NCI-H2029 (cell line): ENCODE data around the gene PHACTR3.
A peak's percentile ranks its signal among the peaks of the same experiment; 100 is the strongest.

Experiments
- DNase-seq: peaks from one replicate; lab custom pipeline; 2025; lab: John Stamatoyannopoulos, UW

PHACTR3 gene

DNA sequence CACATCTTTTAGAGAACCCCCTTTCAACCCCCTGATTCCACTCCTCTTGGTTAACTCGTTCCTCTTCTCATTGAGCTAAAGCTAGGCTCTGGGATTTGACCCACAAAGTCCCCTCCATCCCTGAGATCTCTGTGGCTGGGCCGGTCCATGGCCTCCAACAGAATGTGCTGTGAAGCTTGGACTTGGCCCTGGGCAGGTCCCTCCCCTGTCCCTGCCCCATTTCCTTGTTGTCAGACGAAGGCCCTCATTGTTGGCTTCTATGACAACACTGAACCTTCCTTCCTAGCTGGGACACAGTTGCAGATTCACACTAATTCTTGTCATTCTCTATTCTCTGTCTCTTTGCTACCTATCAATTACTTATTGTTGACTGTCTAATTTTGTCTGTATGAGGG lies 173.0 kb downstream of the PHACTR3 start:
- no peak for DNase-seq

DNA sequence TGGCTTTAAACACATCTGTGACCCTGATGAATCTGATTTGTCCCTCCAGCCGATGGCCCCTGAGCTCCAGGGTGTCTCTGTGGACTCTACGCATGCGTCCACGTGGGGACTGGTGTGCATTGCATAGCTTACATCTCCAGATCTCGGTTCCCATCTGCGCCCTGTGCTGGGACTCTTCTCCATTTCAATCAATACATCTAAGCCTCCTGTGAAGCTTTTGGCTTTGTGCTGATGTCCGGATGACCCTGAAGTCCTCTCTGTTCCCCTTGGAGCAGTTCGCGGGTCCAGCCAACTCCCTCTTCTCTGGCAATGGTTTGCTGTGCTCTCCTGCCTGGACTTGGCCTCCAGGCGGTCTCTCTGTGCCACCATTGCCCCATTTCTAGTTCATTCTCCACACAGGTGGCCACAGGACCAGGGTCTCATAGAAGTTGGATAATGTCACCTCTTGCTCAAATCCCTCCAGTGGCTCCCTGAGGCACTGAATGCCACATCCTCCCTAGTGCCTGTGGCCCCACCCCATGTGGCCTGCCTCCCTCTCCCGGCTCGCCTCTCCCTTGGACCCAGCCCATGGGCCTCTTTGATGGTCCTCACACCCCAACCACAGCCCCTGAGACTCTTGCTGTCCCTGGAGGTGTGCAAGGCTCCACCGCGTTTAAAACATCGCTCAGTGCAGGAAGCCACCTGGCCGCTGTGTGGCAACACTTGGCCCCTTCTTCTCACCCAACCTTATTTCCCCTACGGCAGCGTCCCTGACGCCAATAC lies 173.7 kb downstream of the PHACTR3 start:
- DNase-seq: no peak

DNA sequence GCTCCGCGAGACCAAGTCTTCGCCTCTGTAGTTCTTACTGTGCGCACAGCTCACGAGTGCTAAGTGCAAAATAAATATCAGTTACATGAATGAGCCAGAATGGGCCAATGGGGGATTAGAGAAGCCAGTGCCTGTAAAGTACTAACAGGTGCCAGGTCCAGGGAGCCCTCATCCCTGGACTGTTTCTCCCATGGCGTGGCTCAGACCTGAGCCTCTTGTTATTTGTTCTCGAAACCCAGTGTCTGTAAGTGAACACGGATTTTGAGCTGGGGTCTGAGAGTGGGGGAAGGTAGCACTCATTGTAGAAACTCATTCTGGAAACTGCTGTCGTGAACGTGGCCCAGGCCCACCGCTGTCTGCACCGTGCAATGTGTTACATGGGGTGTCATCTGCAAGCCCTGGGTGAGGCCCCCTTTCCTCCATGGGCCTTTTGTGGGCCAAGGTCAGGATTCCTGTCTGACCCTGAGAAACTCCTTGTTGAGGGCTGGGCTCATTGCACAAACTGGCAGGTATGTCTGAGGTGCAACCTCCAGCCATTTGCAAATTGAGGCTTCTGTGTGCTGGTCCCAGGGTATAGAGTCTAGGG lies 174.4 kb downstream of the PHACTR3 start:
- peak; percentile 30 for DNase-seq

DNA sequence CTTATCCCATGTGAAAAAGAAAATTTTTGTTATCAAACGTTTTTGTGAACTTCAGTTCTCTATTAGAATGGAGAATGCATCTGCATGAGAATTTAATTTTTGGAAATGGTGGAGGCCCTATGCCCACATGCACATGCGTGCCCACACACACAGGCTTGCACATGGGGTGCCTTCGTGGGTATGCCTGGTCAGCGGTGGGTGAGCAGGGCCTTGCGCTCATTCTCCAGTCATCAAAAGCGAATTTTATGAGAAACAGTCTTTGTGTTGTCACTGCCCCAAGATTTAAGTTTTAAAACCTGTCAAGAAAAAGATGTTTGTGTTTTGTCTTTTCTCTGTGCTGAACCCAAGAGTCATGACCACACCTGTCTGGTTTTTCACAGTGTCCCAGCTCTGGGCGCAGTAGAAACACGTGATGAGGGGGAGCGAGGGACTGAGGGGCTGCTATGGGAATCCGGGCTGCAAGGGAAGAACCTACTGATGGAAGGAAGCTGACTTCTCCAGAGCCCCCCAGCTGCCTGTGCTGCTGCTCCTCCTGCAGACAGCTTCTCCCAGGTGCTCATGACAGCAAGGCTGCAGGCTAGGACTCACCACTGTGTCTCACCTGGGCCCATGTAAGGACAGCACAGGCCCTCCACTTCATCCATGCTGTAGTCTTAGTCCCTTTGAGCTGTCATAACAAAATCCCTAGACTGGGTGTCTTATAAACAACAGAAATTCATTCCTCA lies 175.5 kb downstream of the PHACTR3 start:
- DNase-seq: no peak

DNA sequence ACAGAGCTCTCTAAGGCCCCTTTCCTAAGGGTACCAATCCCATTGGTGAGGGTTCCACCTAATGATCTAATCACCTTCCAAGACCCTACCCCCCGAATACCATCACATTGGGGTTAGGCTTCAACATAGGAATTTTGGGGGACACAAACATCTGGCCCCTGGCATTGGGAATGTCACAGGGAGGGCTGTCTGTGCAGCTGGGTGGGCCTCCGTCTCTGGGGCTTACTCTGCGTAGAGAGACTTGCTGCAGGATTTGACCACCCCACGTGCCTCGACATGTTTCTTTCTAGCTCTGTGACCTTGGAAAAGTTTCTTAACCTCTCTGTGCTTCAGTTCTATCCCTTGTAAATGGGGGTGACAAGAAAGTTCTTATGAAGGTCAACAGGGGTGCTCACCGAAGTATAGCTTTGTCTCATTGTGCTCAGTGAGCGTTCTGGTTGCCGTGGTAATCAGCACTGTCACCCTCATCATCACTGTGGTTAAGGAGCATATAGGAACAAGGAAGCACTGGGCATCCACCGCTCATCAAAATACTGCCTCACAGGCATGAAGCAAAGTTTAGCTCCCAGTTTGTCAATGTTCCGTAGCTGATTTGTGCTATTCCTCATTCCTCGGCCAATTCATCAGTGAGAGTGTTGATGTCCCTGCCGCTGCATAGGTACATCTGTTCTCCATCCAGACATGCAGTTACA lies 176.3 kb downstream of the PHACTR3 start:
- DNase-seq: no peak

DNA sequence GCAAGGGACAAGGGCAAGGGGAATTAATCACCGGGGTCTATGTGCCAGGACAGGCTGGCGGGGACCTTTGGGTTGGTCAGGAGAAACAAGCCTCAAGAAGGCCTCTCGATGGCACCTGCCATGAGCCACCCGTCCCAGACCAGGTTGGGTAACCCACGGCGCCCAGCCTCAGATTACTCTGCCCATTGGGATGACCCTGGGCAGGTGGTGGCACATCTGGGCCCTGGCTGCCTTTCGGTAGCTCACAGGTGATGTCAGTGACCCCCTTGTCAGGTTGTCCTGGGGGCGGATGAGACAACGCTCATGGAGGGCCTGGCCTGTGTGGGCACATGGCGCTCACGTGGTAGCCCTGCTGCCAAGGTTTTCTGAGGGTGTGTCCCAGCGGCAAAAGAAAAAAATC lies 176.9 kb downstream of the PHACTR3 start:
- no peak for DNase-seq

DNA sequence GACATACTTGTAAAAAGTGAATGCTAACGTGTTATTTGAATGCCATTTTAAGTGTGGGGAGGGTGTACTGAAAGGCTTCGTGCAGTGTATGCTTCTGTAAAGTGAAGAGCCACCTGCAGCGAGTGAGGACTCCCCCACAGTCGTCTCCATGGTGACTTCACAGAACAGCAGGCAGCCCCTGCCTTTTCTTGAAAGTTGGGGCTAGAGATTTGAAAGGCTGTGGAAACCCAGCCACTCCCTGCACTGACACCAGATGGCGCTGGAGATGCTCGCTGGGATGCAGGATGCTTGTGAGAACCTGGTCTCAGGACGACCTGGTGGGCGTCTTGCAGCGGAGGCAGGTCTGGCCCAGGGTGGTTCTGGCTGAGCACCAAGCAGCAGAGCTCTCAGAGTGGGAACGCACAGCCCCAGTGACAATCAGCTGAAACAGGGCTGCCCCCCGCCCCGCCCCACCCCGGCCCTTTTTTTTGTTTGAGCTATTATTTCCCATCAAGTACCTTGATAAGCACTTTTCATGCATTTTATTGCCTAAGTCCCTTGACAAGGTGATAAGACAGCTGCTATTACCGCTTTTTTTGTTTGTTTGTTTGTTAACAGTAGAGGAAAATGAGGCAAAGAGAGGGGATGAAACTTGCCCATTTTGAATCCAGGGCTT lies 178.8 kb downstream of the PHACTR3 start:
- DNase-seq: peak; percentile 25

DNA sequence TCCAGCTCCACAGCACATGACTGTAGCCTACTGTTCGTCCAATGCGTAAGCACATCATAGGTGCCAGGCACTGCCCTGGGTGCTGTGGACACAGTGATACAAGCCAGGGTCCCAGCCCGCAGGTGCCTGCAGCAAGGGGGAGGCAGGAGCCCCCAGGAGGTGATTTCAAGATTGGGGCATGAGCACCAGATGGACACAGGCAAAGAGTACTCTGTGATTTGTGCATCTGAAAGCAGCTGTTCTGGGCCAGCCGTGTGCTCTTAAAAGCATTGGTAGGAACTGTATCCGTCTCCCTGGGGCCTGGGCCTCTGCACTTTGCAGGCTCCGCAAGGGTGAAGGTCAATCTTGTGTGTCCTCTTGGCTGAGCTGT lies 179.3 kb downstream of the PHACTR3 start:
- DNase-seq: no peak

DNA sequence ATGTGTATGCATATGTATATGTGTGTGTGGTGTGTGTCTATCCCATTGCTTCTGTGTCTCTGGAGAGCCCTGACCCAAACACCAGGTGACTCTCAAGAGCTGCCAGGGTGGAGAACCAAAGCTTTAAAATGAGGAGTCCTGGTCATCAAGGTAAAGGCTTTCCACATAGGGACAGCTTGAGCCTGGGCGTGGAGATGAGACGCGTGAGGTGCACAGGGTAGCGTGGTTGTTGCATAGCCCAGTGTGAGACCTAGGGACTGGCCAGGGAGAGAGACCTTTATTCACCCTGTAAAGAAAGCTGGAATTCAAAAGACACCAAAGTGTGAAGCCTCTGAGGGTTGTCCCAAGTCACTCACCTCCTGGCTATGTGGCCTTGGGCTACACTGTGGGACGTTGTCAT lies 180.0 kb downstream of the PHACTR3 start:
- DNase-seq: no peak

DNA sequence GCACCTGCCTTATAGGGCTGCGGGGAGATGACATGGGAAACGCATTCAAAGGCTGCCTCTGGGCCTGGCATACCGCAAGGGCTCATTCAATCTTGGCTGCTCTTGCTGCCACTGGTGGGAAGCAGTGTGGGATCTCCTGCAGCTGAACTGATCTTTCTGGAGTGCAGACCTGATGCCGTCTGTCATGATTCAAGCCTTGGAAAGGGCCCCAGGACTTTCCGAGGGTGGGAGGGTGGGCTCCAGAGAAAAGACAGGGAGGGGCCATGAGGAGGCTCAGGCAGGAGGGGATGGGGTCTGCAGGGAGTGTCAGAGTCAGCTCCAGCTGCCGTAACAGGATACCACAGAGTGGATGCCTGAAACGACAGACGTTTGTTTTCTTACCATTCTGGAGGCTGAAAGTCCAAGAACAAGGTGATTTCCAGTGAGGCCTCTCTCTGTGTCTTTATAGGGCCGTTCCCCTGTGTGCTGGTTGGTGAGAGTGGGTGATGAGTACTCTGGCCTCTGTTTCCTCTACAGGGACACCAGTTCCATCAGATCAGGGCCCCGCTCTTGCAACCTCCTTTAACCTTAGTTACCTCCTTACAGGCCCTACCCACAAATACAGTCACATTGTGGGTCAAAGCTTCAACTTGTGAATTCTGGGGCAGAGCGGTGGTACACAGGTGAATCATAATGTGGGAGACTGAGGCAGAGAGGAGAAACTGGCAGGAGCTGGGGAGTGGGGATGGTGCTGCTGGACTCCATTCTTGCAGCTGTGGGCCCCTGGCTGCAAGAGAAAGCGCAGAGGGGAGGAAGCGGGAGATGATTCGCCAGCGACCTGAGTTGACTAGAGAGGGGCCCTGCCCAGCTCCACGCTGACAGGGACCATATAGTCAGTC lies 180.7 kb downstream of the PHACTR3 start:
- DNase-seq: no peak

DNA sequence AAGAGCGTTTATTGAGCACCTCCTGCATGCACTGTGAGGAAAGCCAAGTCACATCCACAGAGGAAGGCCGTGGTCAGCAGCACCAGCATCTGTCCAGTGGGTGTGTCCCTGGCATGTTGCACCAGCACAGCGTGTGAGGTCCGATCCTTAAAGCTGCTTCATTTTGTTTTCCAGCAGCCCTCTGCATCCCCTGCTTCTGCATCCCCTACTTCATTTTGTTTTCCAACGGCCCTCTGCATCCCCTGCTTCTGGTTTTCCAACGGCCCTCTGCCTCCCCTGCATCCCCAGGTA lies 181.3 kb downstream of the PHACTR3 start:
- no peak for DNase-seq

DNA sequence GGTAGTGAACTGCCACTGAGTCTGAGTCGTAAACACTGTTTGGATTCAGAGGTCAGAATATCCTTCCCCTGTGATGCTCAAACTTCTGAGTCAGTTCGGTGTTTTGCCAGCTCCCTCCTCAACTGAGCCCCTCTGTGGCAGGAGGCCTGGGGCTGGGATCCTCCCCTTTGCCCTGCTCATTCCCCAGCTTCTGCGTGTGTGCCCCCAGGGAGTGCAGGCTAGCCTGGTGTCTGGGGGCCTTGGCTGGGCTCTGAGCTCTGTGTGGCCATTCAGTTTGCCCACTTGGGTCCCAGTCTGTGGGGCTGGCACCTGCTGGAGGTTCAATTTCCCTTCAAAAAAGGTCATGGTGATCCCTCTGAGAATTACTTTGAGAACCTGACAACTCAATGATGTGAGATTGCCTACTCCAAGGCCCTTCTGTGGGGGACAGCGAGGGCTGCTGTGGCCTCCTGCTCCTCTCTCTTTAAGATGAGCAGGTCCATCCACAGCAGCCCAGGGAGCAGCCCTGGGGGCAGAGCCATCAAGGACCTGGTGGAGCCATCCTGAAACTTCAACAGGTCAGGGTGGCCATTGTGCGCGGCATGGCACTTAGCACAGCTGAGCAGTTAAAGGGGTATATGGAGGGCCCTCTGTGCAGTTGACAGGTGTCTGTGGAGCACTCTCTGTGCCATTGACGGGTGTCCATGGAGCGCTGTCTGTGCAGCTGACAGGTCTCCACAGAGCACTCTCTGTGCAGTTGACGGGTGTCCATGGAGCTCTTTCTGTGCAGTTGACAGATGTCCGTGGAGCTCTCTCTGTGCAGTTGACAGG lies 181.9 kb downstream of the PHACTR3 start:
- no peak for DNase-seq

DNA sequence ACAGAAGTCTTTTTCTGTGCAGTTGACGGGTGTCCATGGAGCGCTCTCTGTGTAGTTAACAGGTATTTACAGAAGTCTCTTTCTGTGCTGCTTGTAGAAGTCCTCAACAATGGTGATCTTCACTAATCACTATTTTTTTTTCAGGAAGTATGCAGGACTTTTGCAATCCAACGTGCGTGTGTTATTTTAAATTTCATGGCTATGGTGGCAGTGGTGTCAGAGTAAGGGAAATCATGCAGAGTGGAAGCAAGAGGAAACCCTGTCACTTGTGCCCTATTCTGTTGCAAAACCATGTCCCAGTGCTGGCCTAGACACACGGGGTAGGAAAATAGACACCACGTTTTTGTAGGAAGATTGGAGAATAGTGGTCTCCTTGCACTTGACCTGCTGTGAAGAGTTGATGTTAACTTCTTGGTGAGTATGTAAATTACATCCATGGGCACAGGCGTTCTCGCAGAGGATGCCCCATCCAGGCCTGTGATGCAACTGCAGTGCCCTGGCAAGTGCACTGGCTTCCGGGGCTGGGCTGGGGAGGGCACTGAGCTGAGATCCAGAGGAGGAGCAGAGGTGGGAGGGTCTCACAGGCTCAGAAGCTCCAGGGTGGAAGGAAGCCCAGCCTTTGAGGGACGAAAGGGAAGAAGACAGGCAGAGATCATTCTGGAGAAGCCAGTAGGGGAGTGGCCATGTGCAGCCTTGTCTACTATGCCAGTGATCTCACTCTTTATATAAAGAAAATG lies 182.6 kb downstream of the PHACTR3 start:
- DNase-seq: no peak

DNA sequence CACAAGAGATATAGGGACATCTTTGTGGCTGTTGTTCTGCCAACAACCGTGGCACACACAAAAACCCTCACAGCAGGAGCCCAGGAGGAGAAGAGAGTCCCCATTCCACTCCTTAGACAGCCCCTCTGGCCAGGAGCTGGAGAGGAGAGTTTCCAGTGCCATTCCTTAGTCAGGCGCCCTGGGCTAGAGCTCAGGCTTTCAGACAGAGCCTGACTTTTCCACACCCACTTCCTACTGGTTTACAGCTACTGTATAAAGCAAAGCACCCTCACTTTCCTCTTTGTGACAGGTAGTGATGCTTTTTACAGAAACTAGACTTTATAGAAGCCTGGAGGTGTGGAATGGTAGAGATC lies 183.2 kb downstream of the PHACTR3 start:
- no peak for DNase-seq

DNA sequence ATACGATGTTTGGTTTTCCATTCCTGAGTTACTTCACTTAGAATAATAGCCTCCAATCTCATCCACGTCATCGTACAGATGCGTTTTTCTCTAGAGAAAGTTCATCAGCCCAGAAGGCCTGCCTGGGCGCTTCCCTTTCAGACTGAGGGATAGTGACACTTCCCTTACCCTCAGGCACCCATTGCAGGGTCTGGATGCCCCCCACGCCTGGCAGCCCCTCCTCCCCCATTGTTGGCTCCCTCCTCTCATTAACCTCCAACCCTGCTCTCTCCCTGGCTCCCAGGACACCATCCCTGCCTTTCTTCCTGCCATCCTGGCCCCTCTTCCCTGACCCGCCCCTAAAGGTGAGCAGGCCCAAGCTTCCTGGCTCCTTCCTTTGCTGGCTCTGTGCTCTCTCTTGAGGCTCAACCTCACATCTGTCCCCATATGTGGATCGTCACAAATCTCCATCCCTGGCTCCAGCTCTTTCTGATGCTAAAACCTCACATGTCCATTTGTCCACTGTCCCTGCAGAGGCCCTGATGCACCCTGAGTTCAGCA lies 183.9 kb downstream of the PHACTR3 start:
- DNase-seq: no peak

DNA sequence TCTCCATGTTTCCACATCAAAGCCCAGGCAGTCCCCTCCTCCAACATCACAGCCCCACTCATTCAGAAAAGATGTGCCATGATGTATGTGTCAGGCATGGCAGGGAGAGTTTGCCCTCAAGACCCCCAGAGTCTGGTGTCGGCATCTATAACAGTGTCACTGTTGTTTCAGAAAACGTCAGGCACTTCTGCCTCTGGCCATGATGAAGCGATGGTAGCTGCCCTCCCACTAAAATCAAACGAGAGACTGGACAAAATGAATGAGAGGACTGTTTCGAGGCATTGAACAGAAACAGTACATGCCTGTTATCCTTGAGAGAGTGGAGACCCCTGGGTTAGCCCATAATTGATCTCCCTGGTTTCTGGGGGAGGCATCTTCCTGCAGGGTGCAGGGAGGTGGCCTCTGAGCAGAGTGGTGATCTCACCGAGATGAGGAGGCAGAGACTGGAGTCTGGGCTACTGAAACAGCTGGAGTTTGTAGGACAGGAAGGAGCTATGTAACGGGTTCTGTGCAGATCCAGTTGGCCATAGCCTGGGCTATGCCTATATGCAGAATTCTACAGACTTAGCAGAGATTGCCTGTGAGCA lies 184.6 kb downstream of the PHACTR3 start:
- DNase-seq: no peak

DNA sequence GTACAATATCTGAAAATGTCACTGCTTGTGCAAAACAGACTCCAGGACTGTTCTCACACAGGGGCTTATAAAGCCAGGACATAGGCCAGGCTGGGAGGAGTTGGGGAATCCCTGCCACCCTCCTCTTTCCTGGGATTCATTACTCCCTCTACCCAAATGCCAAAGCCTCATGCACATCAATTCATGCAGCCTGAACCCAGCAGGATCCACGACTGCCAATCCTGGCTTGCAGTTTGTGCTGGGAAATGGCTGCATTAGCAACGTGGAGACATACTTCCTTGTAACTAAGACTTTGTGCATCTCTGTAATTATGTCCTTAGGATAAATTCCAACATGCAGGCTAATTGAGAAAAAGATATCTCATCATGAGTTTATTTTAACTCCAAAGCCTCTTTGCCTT lies 185.3 kb downstream of the PHACTR3 start:
- no peak for DNase-seq

DNA sequence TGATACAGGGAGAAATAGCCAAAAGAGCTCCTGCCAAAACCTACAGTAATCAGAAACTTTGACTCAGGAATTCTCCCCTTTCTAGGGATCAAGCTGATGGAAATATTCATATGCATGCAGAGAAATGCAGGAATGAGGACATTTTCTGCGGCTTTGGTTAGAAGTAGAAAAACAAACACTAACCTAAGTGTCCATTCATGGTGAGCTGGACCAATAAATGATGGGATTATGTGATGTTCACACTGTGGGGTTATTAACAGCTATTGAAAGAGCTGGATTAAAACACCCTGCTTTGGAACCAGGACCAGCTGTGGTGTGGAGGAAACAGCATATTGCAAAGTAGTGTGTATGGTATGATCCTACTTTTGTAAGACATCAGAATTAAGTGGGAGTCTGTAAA lies 186.0 kb downstream of the PHACTR3 start:
- DNase-seq: no peak

DNA sequence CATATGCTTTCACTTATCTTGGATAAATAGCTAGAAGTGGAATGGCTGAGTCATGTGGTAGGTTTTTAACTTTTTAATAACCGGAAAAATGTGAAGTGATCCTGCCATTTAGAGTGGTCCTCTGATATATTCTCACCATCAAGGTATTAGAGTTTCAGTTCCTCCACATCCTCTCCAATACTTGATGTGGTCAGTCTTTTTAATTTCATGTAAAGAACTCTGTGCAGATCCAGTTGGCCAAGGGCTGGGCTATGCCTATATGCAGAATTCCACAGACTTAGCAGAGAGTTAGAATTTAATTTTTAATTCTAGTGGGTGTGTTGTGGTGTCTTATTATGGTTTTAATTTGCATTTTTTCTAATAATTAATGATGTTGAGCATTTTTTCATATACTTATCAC lies 188.0 kb downstream of the PHACTR3 start:
- DNase-seq: no peak
